Mesothelial cell of epicardium (in vitro differentiated cells): ENCODE results near the gene C17orf78. TPM values are rescaled to one million over a fixed set of nuclear protein-coding genes. Genes with fewer than 3 reads are reported as not detected.
A peak's percentile ranks its signal among the peaks of the same experiment; 100 is the strongest.

Experiments used
- DNase-seq, 2 experiments: peaks; one replicate each; pipeline ENCODE4 v3.0.0; 2021; ENCODE audit warnings: low spot score in 2 of 2; ENCODE audit not compliant: unreplicated experiment in 2 of 2
- H3K27ac Mint-ChIP-seq: 2 replicates; pipeline ENCODE4 v1.8.0; 2021; ENCODE audit warnings: mixed read lengths
- H3K27me3 Mint-ChIP-seq: 2 replicates; pipeline ENCODE4 v1.8.0; 2021; ENCODE audit warnings: low read depth, mixed read lengths
- H3K36me3 Mint-ChIP-seq: 2 replicates; pipeline ENCODE4 v1.8.0; 2021; ENCODE audit warnings: mixed read lengths
- H3K4me1 Mint-ChIP-seq: 2 replicates; pipeline ENCODE4 v1.8.0; 2021; ENCODE audit warnings: mixed read lengths
- H3K4me3 Mint-ChIP-seq: 2 replicates; pipeline ENCODE4 v1.8.0; 2021; ENCODE audit warnings: mild to moderate bottlenecking, moderate library complexity, mixed read lengths
- H3K9me3 Mint-ChIP-seq: 2 replicates; pipeline ENCODE4 v1.8.0; 2021; ENCODE audit warnings: mixed read lengths
- CTCF ChIP-seq: fragments of 200-600 bp; sonication (generic); IDR thresholded peaks from one replicate; pipeline ENCODE4 v1.5.0; 2021; ENCODE audit warnings: antibody characterized with exemption; ENCODE audit not compliant: unreplicated experiment
- total RNA-seq: library from RNA; stranded (reverse); gene quantifications from 3 replicates; pipeline ENCODE4 v1.2.1, GENCODE V29; 2021

C17orf78 gene
- total RNA-seq, 1 donor from 2014 or later: not detected

DNA sequence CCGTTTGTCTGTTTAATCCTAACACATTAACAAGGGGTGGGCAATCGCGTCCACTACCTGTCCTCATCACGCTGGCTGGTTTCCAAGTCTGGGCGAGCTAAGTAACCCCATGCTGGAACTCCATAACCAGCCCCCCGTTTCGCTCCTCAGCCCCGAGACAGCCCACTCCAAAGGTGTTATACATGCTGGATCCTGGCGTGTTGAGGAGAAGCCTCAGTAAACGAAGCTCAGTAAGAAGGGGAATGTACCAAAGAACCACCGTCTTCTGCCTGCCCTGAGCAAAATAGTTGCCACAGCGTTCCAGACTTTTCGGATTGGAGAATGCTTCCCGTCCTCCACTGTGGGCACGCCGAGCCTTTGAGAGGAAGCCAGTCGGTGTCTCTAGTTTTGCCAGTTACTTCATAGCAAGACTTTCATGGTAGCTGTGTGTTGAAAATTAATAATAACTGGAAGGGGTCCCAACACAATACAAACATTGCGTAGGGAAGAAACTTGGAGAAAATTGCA lies 16.1 kb upstream of the C17orf78 start:
- Mint-ChIP-seq H3K27me3 (no peaks in the 10 kb centered on the region), H3K4me1 (peaks cover 47% of the 10 kb centered on the region), H3K4me3 (peak overlapping the region; percentile 61)

DNA sequence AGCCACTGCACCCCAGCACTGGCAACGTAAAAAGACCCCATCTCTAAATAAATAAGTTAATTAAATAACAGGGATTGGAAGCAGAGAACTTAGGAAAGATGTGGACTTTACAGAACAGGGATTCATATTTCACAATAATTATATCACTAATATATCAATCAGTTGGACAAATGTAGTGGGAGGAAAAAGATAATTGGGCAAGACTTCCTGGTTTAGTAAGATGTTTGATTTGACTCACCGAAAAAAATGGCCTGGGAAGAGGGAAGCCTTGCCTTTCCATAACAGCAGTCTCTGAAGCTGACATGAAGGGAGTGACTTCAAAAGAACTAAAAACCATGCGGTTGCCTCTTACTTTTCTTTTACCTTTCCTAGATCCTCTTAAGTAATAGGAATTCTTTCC lies 15.2 kb upstream of the C17orf78 start:
- Mint-ChIP-seq H3K27me3 (no peaks in the 10 kb centered on the region), H3K9me3 (no peaks in the 10 kb centered on the region), H3K4me1 (peaks cover 47% of the 10 kb centered on the region), H3K27ac (peak overlapping the region; percentile 89), H3K36me3 (no peaks in the 10 kb centered on the region), H3K4me3 (no peak overlapping the region)
- DNase-seq: no peak
- no peak for TF ChIP-seq CTCF

More for the DNA sequence above, 16.1 kb upstream of the C17orf78 start:
- DNase-seq: no peak
- TF ChIP-seq CTCF: no peak
- peak overlapping the region; percentile 89 for H3K27ac Mint-ChIP-seq
- no peaks in the 10 kb centered on the region for H3K9me3 Mint-ChIP-seq
- no peaks in the 10 kb centered on the region for H3K36me3 Mint-ChIP-seq

DNA sequence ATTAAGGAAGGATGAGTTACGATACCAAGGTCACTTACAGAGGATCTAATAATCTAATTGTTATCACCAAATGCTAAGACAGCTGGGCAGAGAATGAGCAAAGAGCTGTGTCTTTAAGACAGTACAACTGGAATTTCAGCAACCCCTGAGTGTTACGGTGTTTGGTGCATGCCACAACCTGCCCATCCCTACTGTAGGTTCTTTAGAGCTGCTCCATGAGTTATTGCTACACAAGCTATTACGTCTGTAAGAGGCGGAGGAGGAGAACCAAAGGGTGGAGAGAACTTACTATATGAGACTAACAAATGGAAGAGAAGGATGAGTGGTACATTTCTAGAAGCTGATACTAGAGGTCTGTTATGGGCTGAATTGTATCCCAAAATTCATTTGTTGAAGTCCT lies 14.2 kb upstream of the C17orf78 start:
- no peaks in the 10 kb centered on the region for H3K9me3 Mint-ChIP-seq
- no peaks in the 10 kb centered on the region for H3K27me3 Mint-ChIP-seq
- TF ChIP-seq CTCF: no peak
- peak overlapping the region; percentile 89 for H3K27ac Mint-ChIP-seq
- H3K36me3 Mint-ChIP-seq: no peaks in the 10 kb centered on the region
- DNase-seq: no peak
- H3K4me1 Mint-ChIP-seq: peaks cover 44% of the 10 kb centered on the region
- no peak overlapping the region for H3K4me3 Mint-ChIP-seq

DNA sequence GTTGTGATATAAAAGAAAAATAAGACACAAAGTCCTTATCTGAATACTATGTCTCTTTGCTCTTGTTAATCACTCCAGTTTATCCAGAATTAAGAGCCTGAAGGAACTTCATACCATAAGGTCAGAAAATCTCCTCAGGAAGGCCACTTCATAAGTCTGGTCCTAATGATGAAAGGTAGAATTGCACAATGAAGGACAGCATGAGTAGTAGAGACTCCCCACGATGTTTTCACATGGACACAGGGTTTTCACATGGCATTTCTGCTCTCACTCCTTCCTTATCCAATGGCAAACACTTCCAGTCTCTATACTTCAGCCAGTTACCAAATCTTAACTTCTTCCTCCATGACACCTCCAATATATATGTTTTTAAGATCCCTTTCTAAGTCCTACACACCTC lies 10.2 kb upstream of the C17orf78 start:
- Mint-ChIP-seq H3K9me3 (no peaks in the 10 kb centered on the region), H3K27me3 (no peaks in the 10 kb centered on the region), H3K36me3 (no peaks in the 10 kb centered on the region), H3K4me3 (no peak overlapping the region), H3K27ac (no peak overlapping the region), H3K4me1 (peaks cover 15% of the 10 kb centered on the region)
- no peak for DNase-seq
- no peak for TF ChIP-seq CTCF

GRCh38 chr17:37368577-37368976 lies 7.2 kb upstream of the C17orf78 start:
- H3K27me3 Mint-ChIP-seq: no peaks in the 10 kb centered on the region
- TF ChIP-seq CTCF: no peak
- peaks cover 5% of the 10 kb centered on the region for H3K4me1 Mint-ChIP-seq
- no peak for DNase-seq
- H3K36me3 Mint-ChIP-seq: no peaks in the 10 kb centered on the region
- H3K9me3 Mint-ChIP-seq: no peaks in the 10 kb centered on the region
- no peak overlapping the region for H3K27ac Mint-ChIP-seq
- no peak overlapping the region for H3K4me3 Mint-ChIP-seq

DNA sequence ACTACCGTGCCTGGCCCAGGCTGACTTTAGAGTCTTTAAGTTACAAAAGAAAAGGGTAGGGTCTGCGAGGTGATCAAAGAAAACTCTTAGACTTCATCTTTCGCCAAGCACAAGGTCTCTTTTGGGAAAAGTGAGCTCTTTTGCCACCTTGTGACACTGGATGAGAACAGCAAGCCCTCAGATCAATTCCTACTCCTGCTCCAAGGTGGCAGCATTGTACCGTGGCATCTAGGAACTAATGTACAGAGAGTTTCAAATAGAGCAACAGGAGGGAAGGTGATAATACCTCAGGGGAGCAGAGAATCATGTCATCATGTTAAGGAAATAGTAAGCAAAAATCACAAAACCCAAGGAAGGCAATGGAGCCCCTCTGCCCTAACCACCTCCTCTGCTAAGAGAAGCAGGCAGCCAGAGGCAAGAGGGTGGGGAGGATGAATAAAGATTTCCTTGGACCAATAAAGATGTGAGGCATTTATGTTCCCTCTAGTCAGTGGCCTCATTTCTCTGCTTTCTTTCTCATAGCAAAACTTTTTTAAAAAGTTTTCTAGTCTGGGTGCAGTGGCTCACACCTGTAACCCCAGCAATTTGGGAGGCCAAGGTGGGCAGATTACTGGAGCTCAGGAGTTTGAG lies 2.1 kb upstream of the C17orf78 start:
- no peaks in the 10 kb centered on the region for H3K9me3 Mint-ChIP-seq
- peaks cover 5% of the 10 kb centered on the region for H3K4me1 Mint-ChIP-seq
- H3K4me3 Mint-ChIP-seq: no peak overlapping the region
- H3K27ac Mint-ChIP-seq: no peak overlapping the region
- DNase-seq: peak; percentile 30 to 63
- no peaks in the 10 kb centered on the region for H3K36me3 Mint-ChIP-seq
- H3K27me3 Mint-ChIP-seq: no peaks in the 10 kb centered on the region
- TF ChIP-seq CTCF: peak; percentile 69
